SK-N-MC (cell line): ENCODE results near the gene CIDEA.
A peak's percentile ranks its signal among the peaks of the same experiment; 100 is the strongest.

Source experiments
- EZH2 ChIP-seq: fragments of 200-600 bp; sonication (generic); IDR thresholded peaks from one replicate; pipeline ENCODE4 v1.6.1; 2017; ENCODE audit warnings: antibody characterized with exemption
- POLR2AphosphoS5 ChIP-seq: IDR thresholded peaks from 2 replicates; pipeline ENCODE4 v1.6.1; 2012; ENCODE audit warnings: mild to moderate bottlenecking, low read depth, low read length, borderline replicate concordance

GRCh38 chr18:12307701-12308385, 53.7 kb downstream of the CIDEA start, which contains the start of gene TUBB6:
- TF ChIP-seq EZH2 (no peak), POLR2AphosphoS5 (peak; percentile 73)
